Osteoblast (primary cell): ENCODE results near the gene PHLDA1. TPM values are rescaled to one million over a fixed set of nuclear protein-coding genes. Genes with fewer than 3 reads are reported as not detected.

Experiments used
- DNase-seq: peaks from one replicate; pipeline ENCODE4 v3.0.0; 2011; ENCODE audit warnings: low spot score, mixed read lengths; ENCODE audit not compliant: insufficient read length; ENCODE audit errors: missing footprints
- H2AFZ ChIP-seq: 2 replicates; pipeline ENCODE4 v1.6.0; 2011; ENCODE audit warnings: mild to moderate bottlenecking, low read length
- H3K27ac ChIP-seq: 2 replicates; pipeline ENCODE4 v1.5.1; 2011; ENCODE audit warnings: mild to moderate bottlenecking, low read depth, low read length, moderate library complexity
- H3K27me3 ChIP-seq: 2 replicates; pipeline ENCODE4 v1.6.0; 2012; ENCODE audit warnings: mild to moderate bottlenecking, control low read depth, inconsistent platforms, low read length, moderate library complexity; ENCODE audit not compliant: insufficient read depth
- H3K36me3 ChIP-seq: 2 replicates; pipeline ENCODE4 v1.5.1; 2011; ENCODE audit warnings: mild to moderate bottlenecking, low read length, control low read depth, moderate library complexity; ENCODE audit not compliant: insufficient read depth
- H3K4me1 ChIP-seq: 2 replicates; pipeline ENCODE4 v1.5.1; 2011; ENCODE audit warnings: mild to moderate bottlenecking, low read length, control low read depth, moderate library complexity; ENCODE audit not compliant: insufficient read depth
- H3K4me2 ChIP-seq: 2 replicates; pipeline ENCODE4 v1.6.0; 2011; ENCODE audit warnings: mild to moderate bottlenecking, low read length; ENCODE audit not compliant: insufficient read depth
- H3K4me3 ChIP-seq: fragments of 200-600 bp; sonication (generic); 3 replicates; pipeline ENCODE4 v1.5.1; 2012; ENCODE audit warnings: mild to moderate bottlenecking, low read length, inconsistent platforms; ENCODE audit not compliant: insufficient read depth
- H3K79me2 ChIP-seq: 2 replicates; pipeline ENCODE4 v1.6.0; 2012; ENCODE audit warnings: mild to moderate bottlenecking, low read length, control low read depth, inconsistent platforms; ENCODE audit not compliant: insufficient read depth
- H3K9me3 ChIP-seq: 2 replicates; pipeline ENCODE4 v1.5.1; 2011; ENCODE audit warnings: low read depth, low read length, control low read depth
- H4K20me1 ChIP-seq: 2 replicates; pipeline ENCODE4 v1.6.0; 2012; ENCODE audit warnings: mild to moderate bottlenecking, low read length, control low read depth; ENCODE audit not compliant: insufficient read depth
- CTCF ChIP-seq: IDR thresholded peaks from 2 replicates; pipeline ENCODE4 v1.5.1; 2011; ENCODE audit warnings: mild to moderate bottlenecking, low read depth, low read length, moderate library complexity; ENCODE audit errors: extremely low read depth
- total RNA-seq: library from RNA; depleted of rRNA; stranded (reverse); fragments of >200 nt; gene quantifications from 2 replicates; pipeline ENCODE4 v1.2.3, GENCODE V29; 2012

The PHLDA1 gene
- total RNA-seq, 1 donor, result 111 TPM

DNA sequence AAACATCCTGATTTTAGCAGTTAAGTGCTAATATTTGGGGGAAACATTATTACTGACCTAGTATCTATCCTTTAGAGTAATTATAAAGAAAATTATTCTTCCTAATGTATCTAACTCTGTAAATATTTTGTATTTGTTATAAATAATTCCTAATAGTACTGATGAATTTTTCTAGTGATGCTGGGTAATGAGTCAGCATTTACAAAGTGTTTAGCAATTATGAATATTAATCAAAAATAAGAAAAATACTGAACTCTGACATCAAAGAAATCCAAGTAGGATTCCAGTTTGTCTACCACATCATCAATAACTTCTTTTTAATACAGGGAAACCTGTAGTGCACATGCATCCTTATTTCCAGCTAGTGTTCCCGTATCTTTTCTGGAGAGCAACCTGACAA is 43.9 kb upstream of the PHLDA1 start:
- Histone ChIP-seq H3K27me3 (no peaks in the 10 kb centered on the region), H3K79me2 (peaks cover 100% of the 10 kb centered on the region), H3K4me2 (no peak overlapping the region), H2AFZ (no peak overlapping the region), H3K4me3 (no peak overlapping the region), H4K20me1 (peaks cover 40% of the 10 kb centered on the region), H3K27ac (no peak overlapping the region), H3K9me3 (no peaks in the 10 kb centered on the region), H3K36me3 (peaks cover 35% of the 10 kb centered on the region), H3K4me1 (no peaks in the 10 kb centered on the region)
- DNase-seq, result no peak
- TF ChIP-seq CTCF, result no peak

DNA sequence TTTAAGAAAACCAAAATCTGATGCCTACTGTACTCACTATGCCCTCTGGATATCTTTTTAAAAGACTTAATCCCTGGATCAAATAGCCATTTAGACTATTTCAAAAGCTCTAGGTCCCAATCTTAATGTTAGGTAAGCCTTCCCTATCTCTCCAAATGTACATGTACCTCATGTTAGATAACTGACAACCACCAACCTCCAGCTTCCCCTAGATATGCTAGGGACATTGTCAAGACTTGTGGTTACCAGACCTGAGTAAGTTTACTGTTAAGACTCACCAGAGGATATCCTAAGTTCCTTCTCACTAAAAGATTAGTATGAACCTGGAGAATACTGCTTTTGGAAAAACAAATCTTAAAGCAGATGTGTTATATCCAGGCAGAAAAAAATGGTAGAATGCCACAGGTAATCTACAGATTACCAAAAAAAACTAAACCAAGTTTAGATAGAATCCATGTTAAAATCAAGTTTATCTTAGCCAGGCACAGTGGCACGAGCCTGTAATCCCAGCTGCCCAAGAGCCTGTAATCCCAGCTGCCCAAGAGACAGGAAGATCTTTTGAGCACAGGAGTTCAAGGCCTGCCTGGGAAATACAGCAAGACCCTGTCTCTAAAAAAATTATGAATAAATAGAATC is 43.2 kb upstream of the PHLDA1 start:
- no peaks in the 10 kb centered on the region for H3K4me1 ChIP-seq
- peaks cover 34% of the 10 kb centered on the region for H3K36me3 ChIP-seq
- DNase-seq, result peak; percentile 9
- no peak overlapping the region for H3K4me3 ChIP-seq
- no peak overlapping the region for H3K4me2 ChIP-seq
- H3K27ac ChIP-seq, result peak overlapping the region; percentile 5
- no peak for TF ChIP-seq CTCF
- H3K79me2 ChIP-seq, result peaks cover 100% of the 10 kb centered on the region
- H3K9me3 ChIP-seq, result no peaks in the 10 kb centered on the region
- peaks cover 34% of the 10 kb centered on the region for H4K20me1 ChIP-seq
- H3K27me3 ChIP-seq, result no peaks in the 10 kb centered on the region
- H2AFZ ChIP-seq, result no peak overlapping the region

GRCh38 chr12:76073561-76073960 is 42.0 kb upstream of the PHLDA1 start:
- no peaks in the 10 kb centered on the region for H3K27me3 ChIP-seq
- DNase-seq, result no peak
- H3K36me3 ChIP-seq, result peaks cover 28% of the 10 kb centered on the region
- no peaks in the 10 kb centered on the region for H3K4me1 ChIP-seq
- H2AFZ ChIP-seq, result no peak overlapping the region
- peaks cover 28% of the 10 kb centered on the region for H4K20me1 ChIP-seq
- no peaks in the 10 kb centered on the region for H3K9me3 ChIP-seq
- no peak overlapping the region for H3K4me3 ChIP-seq
- no peak for TF ChIP-seq CTCF
- no peak overlapping the region for H3K4me2 ChIP-seq
- H3K79me2 ChIP-seq, result peaks cover 100% of the 10 kb centered on the region
- H3K27ac ChIP-seq, result no peak overlapping the region

DNA sequence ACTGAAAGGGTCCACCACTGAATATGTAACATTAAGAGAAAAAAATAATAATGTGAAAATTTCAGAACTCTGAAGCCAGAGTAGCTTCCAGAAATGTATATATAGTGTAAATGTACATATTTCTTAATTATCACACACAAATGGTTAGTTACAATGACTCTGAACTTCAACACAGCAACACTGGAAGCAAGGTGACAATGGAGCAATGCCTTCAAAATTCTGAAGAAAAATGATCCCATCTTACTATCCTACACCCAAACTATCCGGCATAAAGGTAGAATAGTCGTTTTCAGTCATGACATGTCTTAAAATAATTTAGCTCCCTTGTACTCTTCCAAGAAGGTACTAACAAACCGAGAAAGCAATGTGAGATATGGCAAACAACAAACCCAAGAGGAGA is 41.0 kb upstream of the PHLDA1 start:
- DNase-seq, result no peak
- H3K4me2 ChIP-seq, result no peak overlapping the region
- H4K20me1 ChIP-seq, result peaks cover 27% of the 10 kb centered on the region
- peaks cover 100% of the 10 kb centered on the region for H3K79me2 ChIP-seq
- no peaks in the 10 kb centered on the region for H3K27me3 ChIP-seq
- no peaks in the 10 kb centered on the region for H3K9me3 ChIP-seq
- H3K4me1 ChIP-seq, result no peaks in the 10 kb centered on the region
- peaks cover 31% of the 10 kb centered on the region for H3K36me3 ChIP-seq
- no peak overlapping the region for H2AFZ ChIP-seq
- H3K27ac ChIP-seq, result no peak overlapping the region
- TF ChIP-seq CTCF, result no peak
- no peak overlapping the region for H3K4me3 ChIP-seq
